Upper lobe of right lung (tissue), 1 donor: ENCODE data around the gene DYNC2I2. TPM values are rescaled to one million over a fixed set of nuclear protein-coding genes. Genes with fewer than 3 reads are reported as not detected.
A peak's percentile ranks its signal among the peaks of the same experiment; 100 is the strongest.

ENCODE experiments used
- ATAC-seq: fragments of 200-7000 bp; cut with Tn5 transposase; one replicate; pipeline ENCODE4 v1.9.1; 2020; ENCODE audit warnings: mild to moderate bottlenecking, moderate library complexity
- DNase-seq: peaks from one replicate; pipeline ENCODE4 v3.0.0-alpha.2; 2020
- H3K27ac ChIP-seq: fragments of 200-600 bp; one replicate; pipeline ENCODE4 v1.8.0; 2022
- H3K27me3 ChIP-seq: fragments of 200-600 bp; one replicate; pipeline ENCODE4 v1.8.0; 2022; ENCODE audit warnings: mild to moderate bottlenecking
- H3K36me3 ChIP-seq: fragments of 200-600 bp; one replicate; pipeline ENCODE4 v1.8.0; 2022
- H3K4me1 ChIP-seq: fragments of 200-600 bp; one replicate; pipeline ENCODE4 v1.8.0; 2022
- H3K4me3 ChIP-seq: fragments of 200-600 bp; one replicate; pipeline ENCODE4 v1.8.0; 2022; ENCODE audit warnings: mild to moderate bottlenecking
- H3K9me3 ChIP-seq: fragments of 200-600 bp; one replicate; pipeline ENCODE4 v1.8.0; 2022
- intact Hi-C: fragments of 100-400 bp; cut with DNase I; formaldehyde crosslinking; loops from one replicate; pipeline ENCODE4 v1.11.0; 2022
- total RNA-seq: library from RNA; stranded (reverse); fragmentation: NEBNext Ultra II Directional; extraction: Animal tissue kit (Norgen Biotek cat#: 25700); gene quantifications from one replicate; pipeline ENCODE4 v1.2.1, GENCODE V29; 2021
- TF ChIP-seq, protein P1 (sequence below): fragments of 200-600 bp; IDR thresholded peaks from one replicate; pipeline ENCODE4 v1.8.0; 2022; ENCODE audit warnings: antibody characterized with exemption
- donor health status: DM: no; HTN: yes; CAD: no; lungs with severe emphysema.

Gene DYNC2I2
- total RNA-seq, 1 donor from 2014 or later = 37.3 TPM

DNA sequence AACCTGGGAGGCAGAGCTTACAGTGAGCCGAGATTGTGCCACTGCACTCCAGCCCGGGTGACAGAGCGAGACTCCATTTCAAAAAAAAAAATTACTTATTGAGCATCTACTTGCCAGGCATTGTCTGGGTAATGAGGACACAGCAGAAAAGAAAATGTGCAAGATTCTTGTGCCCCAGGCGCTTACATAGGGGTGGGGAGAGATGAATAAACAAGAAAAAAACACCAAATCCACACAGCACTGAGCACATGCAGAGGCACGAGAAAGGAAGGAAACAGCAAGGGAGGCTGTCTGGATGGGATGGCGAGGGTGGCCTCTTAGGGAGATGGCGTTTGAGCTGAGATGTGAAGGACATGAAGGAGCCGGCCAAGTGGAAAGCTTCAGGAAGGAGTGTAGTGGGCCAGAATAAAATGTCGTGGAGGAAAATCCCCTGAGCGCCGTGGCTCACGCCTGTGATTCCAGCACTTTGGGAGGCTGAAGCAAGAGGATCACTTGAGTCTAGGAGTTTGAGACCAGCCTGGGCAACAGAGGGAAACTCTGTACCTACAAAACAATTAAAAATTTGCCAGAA is 13.9 kb downstream of the DYNC2I2 start:
- no peaks in the 10 kb centered on the region for H3K9me3 ChIP-seq
- H3K27ac ChIP-seq = no peak overlapping the region
- ATAC-seq (no peak), DNase-seq (no peak)
- no peaks in the 10 kb centered on the region for H3K4me1 ChIP-seq
- intact Hi-C loops = no loop called here
- H3K36me3 ChIP-seq = no peaks in the 10 kb centered on the region
- H3K27me3 ChIP-seq = no peaks in the 10 kb centered on the region
- H3K4me3 ChIP-seq = no peak overlapping the region
- TF ChIP-seq, protein P1, sequence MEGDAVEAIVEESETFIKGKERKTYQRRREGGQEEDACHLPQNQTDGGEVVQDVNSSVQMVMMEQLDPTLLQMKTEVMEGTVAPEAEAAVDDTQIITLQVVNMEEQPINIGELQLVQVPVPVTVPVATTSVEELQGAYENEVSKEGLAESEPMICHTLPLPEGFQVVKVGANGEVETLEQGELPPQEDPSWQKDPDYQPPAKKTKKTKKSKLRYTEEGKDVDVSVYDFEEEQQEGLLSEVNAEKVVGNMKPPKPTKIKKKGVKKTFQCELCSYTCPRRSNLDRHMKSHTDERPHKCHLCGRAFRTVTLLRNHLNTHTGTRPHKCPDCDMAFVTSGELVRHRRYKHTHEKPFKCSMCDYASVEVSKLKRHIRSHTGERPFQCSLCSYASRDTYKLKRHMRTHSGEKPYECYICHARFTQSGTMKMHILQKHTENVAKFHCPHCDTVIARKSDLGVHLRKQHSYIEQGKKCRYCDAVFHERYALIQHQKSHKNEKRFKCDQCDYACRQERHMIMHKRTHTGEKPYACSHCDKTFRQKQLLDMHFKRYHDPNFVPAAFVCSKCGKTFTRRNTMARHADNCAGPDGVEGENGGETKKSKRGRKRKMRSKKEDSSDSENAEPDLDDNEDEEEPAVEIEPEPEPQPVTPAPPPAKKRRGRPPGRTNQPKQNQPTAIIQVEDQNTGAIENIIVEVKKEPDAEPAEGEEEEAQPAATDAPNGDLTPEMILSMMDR = no peak

GRCh38 chr9:128640603-128641002 is 16.0 kb downstream of the DYNC2I2 start:
- no peaks in the 10 kb centered on the region for H3K27me3 ChIP-seq
- no peak overlapping the region for H3K4me3 ChIP-seq
- TF ChIP-seq, protein P1 = no peak
- H3K36me3 ChIP-seq = no peaks in the 10 kb centered on the region
- no peak overlapping the region for H3K27ac ChIP-seq
- H3K9me3 ChIP-seq = no peaks in the 10 kb centered on the region
- intact Hi-C loops = no loop called here
- no peak for DNase-seq
- no peak for ATAC-seq
- peaks cover 10% of the 10 kb centered on the region for H3K4me1 ChIP-seq

DNA sequence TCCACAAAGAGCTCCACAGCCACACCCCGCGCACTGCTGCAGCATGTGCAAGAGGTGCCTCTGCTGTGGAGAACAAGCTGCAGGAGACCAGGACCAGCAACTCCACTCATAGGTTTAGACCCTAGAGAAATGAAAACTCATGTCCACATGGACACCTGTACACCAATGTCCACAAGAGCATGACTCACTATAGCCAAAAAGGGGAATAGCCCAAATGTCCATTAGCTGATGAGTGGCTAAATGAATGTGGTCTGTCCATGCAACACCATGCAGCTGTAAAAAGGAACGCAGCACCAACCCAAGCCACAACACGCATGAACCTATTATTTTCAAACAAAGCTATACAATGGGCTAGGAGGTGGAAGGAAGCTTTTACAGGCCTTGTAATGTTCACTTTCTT is 18.1 kb downstream of the DYNC2I2 start:
- peaks cover 10% of the 10 kb centered on the region for H3K36me3 ChIP-seq
- no peak overlapping the region for H3K27ac ChIP-seq
- peaks cover 21% of the 10 kb centered on the region for H3K4me1 ChIP-seq
- intact Hi-C loops = no loop called here
- no peak for ATAC-seq
- no peaks in the 10 kb centered on the region for H3K9me3 ChIP-seq
- no peak for DNase-seq
- H3K27me3 ChIP-seq = no peaks in the 10 kb centered on the region
- no peak overlapping the region for H3K4me3 ChIP-seq
- TF ChIP-seq, protein P1 = no peak

GRCh38 chr9:128637656-128638055 is 19.0 kb downstream of the DYNC2I2 start:
- intact Hi-C loops = no loop called here
- DNase-seq (no peak), ATAC-seq (no peak)
- no peak overlapping the region for H3K27ac ChIP-seq
- no peaks in the 10 kb centered on the region for H3K27me3 ChIP-seq
- H3K36me3 ChIP-seq = peaks cover 19% of the 10 kb centered on the region
- H3K9me3 ChIP-seq = no peaks in the 10 kb centered on the region
- H3K4me1 ChIP-seq = peaks cover 21% of the 10 kb centered on the region
- TF ChIP-seq, protein P1 = no peak
- H3K4me3 ChIP-seq = no peak overlapping the region

GRCh38 chr9:128636556-128637530 is 19.8 kb downstream of the DYNC2I2 start:
- H3K36me3 ChIP-seq = peaks cover 27% of the 10 kb centered on the region
- TF ChIP-seq, protein P1 = no peak
- H3K9me3 ChIP-seq = no peaks in the 10 kb centered on the region
- intact Hi-C loops = no loop called here
- DNase-seq (no peak), ATAC-seq (no peak)
- no peak overlapping the region for H3K4me3 ChIP-seq
- no peaks in the 10 kb centered on the region for H3K27me3 ChIP-seq
- peaks cover 21% of the 10 kb centered on the region for H3K4me1 ChIP-seq
- peak overlapping the region; percentile 94 for H3K27ac ChIP-seq
